Upper lobe of right lung (tissue), 1 donor: ENCODE data around the gene ARHGAP19. TPM values are rescaled to one million over a fixed set of nuclear protein-coding genes. Genes with fewer than 3 reads are reported as not detected.

Source experiments
- ATAC-seq: fragments of 200-7000 bp; cut with Tn5 transposase; one replicate; pipeline ENCODE4 v1.9.1; 2020; ENCODE audit warnings: mild to moderate bottlenecking, moderate library complexity
- DNase-seq: peaks from one replicate; pipeline ENCODE4 v3.0.0-alpha.2; 2020
- H3K27ac ChIP-seq: fragments of 200-600 bp; one replicate; pipeline ENCODE4 v1.8.0; 2022
- H3K27me3 ChIP-seq: fragments of 200-600 bp; one replicate; pipeline ENCODE4 v1.8.0; 2022; ENCODE audit warnings: mild to moderate bottlenecking
- H3K36me3 ChIP-seq: fragments of 200-600 bp; one replicate; pipeline ENCODE4 v1.8.0; 2022
- H3K4me1 ChIP-seq: fragments of 200-600 bp; one replicate; pipeline ENCODE4 v1.8.0; 2022
- H3K4me3 ChIP-seq: fragments of 200-600 bp; one replicate; pipeline ENCODE4 v1.8.0; 2022; ENCODE audit warnings: mild to moderate bottlenecking
- H3K9me3 ChIP-seq: fragments of 200-600 bp; one replicate; pipeline ENCODE4 v1.8.0; 2022
- intact Hi-C: fragments of 100-400 bp; cut with DNase I; formaldehyde crosslinking; loops from one replicate; pipeline ENCODE4 v1.11.0; 2022
- total RNA-seq: library from RNA; stranded (reverse); fragmentation: NEBNext Ultra II Directional; extraction: Animal tissue kit (Norgen Biotek cat#: 25700); gene quantifications from one replicate; pipeline ENCODE4 v1.2.1, GENCODE V29; 2021
- TF ChIP-seq, protein P1 (sequence below): fragments of 200-600 bp; IDR thresholded peaks from one replicate; pipeline ENCODE4 v1.8.0; 2022; ENCODE audit warnings: antibody characterized with exemption
- donor health status: DM: no; HTN: yes; CAD: no; lungs with severe emphysema.

ARHGAP19 gene
- total RNA-seq, 1 donor from 2014 or later, result 14.0 TPM

DNA sequence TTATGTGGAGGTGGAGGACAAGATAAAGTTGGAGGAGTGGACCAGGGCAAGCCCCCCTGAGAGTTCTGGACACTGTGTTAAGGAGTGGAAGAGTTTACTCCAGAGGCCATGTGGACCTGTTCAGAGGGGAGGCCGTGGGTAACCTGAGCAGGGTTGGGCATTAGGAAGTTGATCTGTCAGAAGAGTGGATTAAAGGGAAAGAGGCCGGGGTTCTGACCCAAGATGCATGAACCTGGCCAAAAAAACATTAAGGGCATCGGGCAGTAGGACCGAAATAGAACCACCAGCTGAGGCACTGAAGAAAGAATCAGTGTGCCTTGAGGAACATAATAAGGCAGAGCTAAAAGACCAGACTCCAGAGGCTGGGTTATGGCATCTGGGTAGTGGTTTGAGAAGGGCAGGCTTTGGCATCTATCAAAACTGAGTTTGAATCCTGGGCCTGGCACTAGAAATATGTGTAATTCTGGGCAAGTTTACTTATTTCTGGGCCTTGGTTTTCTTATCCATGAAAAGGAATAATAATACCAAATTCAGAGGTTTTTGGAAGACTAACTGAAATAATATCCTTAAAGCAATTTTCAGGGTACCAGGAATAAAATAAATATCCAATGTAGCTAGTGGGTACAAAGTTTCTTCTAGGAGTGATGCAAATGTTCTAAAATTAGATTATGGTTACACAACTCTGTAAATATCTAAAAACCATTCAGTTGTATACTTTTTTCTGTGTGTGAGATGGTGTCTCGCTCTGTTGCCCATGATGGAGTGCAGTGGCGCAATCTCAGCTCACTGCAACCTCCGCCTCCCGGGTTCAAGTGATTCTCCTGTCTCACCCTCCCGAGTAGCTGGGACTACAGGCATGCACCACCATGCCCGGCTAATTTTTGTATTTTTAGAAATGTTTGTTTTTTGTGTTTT, 15.7 kb upstream of the ARHGAP19 start:
- Histone ChIP-seq H3K9me3 (no peaks in the 10 kb centered on the region), H3K36me3 (no peaks in the 10 kb centered on the region), H3K27me3 (no peaks in the 10 kb centered on the region), H3K4me1 (no peaks in the 10 kb centered on the region), H3K4me3 (no peak overlapping the region), H3K27ac (no peak overlapping the region)
- DNase-seq, result no peak
- TF ChIP-seq, protein P1, sequence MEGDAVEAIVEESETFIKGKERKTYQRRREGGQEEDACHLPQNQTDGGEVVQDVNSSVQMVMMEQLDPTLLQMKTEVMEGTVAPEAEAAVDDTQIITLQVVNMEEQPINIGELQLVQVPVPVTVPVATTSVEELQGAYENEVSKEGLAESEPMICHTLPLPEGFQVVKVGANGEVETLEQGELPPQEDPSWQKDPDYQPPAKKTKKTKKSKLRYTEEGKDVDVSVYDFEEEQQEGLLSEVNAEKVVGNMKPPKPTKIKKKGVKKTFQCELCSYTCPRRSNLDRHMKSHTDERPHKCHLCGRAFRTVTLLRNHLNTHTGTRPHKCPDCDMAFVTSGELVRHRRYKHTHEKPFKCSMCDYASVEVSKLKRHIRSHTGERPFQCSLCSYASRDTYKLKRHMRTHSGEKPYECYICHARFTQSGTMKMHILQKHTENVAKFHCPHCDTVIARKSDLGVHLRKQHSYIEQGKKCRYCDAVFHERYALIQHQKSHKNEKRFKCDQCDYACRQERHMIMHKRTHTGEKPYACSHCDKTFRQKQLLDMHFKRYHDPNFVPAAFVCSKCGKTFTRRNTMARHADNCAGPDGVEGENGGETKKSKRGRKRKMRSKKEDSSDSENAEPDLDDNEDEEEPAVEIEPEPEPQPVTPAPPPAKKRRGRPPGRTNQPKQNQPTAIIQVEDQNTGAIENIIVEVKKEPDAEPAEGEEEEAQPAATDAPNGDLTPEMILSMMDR, result no peak
- no peak for ATAC-seq
- intact Hi-C loops, result no loop called here

DNA sequence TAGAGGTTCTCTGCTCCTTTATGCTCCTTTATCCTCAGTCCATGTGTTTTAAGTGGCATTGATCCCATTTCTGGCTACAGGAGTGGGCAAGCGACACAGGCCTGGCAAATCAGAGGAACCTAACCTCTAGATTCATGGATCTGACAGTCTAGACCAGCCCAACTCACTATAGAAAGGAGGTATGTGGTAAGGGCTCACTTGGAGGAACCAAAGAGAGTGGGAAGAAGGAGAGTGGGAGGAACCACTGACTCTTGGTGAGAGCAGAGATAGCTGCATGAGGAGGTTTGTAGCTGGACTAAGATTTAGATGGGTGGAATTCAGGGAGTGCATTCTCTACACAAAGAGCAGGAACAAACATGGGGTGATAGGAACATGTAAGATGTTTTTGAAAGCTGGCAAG, 15.0 kb upstream of the ARHGAP19 start:
- DNase-seq, result no peak
- no peak overlapping the region for H3K4me3 ChIP-seq
- peak; percentile 92 for ATAC-seq
- TF ChIP-seq, protein P1, result no peak
- intact Hi-C loops, result no loop called here
- no peaks in the 10 kb centered on the region for H3K27me3 ChIP-seq
- H3K27ac ChIP-seq, result no peak overlapping the region
- no peaks in the 10 kb centered on the region for H3K4me1 ChIP-seq
- no peaks in the 10 kb centered on the region for H3K36me3 ChIP-seq
- H3K9me3 ChIP-seq, result no peaks in the 10 kb centered on the region

DNA sequence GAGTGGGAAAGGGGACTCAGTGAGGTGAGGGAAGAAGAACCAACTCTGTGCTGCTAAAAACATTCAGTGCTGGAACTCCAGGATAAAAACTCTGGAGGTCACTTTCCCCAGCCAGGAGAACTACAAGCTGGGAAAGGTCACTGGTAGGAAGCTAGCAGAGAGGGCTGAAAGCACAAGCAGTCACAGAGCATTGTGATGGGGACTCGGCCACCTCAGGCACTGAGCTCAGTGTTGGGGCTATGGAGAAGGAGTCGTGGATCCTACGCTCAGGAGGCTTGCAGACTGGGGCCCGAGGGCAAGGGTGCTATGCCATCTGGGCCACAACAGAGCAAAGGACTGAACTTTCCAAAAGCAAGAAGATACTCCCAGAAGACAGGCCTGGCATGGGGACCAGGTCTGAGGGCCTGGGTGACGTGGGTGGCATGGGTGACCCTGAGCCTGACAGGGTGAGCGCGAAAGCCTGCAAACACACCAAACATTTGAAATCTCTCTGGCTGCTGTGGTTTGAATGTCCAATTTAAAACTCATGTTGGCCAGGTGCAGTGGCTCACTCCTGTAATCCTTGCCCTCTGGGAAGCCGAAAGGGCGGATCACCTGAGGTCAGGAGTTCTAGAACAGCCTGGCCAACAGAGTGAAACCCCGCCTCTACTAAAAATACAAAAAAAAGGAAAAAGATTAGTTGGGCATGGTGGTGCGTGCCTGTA, 9.8 kb upstream of the ARHGAP19 start:
- intact Hi-C loops, result no loop called here
- TF ChIP-seq, protein P1, result no peak
- Histone ChIP-seq H3K27me3 (no peaks in the 10 kb centered on the region), H3K36me3 (no peaks in the 10 kb centered on the region), H3K9me3 (no peaks in the 10 kb centered on the region), H3K4me3 (no peak overlapping the region), H3K27ac (no peak overlapping the region), H3K4me1 (no peaks in the 10 kb centered on the region)
- DNase-seq (no peak), ATAC-seq (no peak)

DNA sequence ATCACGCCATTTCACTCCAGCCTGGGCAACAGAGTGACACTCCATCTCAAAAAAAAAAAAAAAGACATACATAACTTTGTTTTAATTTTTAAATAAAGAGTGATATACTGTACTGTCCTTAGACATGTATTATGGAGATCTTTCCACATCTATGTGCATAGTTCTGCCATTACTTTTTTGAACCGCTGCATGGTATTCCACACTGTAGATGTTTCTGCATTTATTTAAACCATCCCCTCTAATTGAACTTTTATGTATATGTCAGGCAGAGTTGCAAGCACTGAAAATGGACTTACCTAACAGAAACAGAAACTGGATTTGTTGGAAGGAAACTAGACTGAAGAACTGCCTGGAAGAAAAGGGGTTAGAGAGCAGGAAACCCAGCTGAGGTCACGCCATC, 8.5 kb upstream of the ARHGAP19 start:
- H3K4me1 ChIP-seq, result no peaks in the 10 kb centered on the region
- no peak overlapping the region for H3K4me3 ChIP-seq
- H3K9me3 ChIP-seq, result no peaks in the 10 kb centered on the region
- H3K27ac ChIP-seq, result no peak overlapping the region
- TF ChIP-seq, protein P1, result no peak
- intact Hi-C loops, result no loop called here
- ATAC-seq (no peak), DNase-seq (no peak)
- H3K36me3 ChIP-seq, result no peaks in the 10 kb centered on the region
- no peaks in the 10 kb centered on the region for H3K27me3 ChIP-seq

DNA sequence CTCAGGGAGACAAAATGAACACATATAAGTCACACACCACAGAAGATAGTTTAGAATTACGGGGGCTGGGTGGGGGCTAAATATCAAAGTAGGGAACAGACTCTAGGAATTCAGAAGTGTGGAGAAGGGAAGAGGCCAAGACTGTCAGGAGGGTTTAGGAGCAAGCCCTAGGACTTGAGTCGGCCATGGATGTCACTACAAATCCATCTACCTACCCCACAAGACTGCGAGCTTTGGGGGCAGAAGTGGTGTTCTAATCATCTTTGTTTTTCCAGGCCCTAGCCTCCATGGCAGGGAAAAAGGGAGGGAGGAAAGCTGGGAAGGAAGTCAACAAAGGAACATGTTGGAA, 5.8 kb upstream of the ARHGAP19 start:
- Histone ChIP-seq H3K4me1 (no peaks in the 10 kb centered on the region), H3K27me3 (no peaks in the 10 kb centered on the region), H3K4me3 (no peak overlapping the region), H3K9me3 (no peaks in the 10 kb centered on the region), H3K36me3 (no peaks in the 10 kb centered on the region), H3K27ac (no peak overlapping the region)
- ATAC-seq, result no peak
- no peak for DNase-seq
- intact Hi-C loops, result no loop called here
- TF ChIP-seq, protein P1, result no peak
